Tibial artery (tissue), 4 donors: ENCODE data around the gene GHRL.
A peak's percentile ranks its signal among the peaks of the same experiment; 100 is the strongest.

Source experiments
- DNase-seq, 2 donors: peaks; one replicate each; pipeline ENCODE4 v3.0.0-alpha.2; 2019
- H3K27ac ChIP-seq, 2 donors: fragments of 200-600 bp; sonication (generic) in 1 of 2; 1 replicate in 1 of 2; 2 replicates in 1 of 2; pipeline ENCODE4 v1.5.1; 2018 to 2019; ENCODE audit warnings: mild to moderate bottlenecking in 1 of 2
- H3K27me3 ChIP-seq, 2 donors: fragments of 200-600 bp; sonication (generic) in 1 of 2; one replicate each; pipeline versions ENCODE4 v1.5.1 to v1.6.0; 2016 to 2019
- H3K36me3 ChIP-seq, 3 donors: fragments of 200-600 bp; sonication (generic) in 2 of 3; one replicate each; pipeline ENCODE4 v1.5.1; 2016 to 2019; ENCODE audit warnings: mild to moderate bottlenecking in 2 of 3
- H3K4me1 ChIP-seq, 4 donors: fragments of 200-600 bp; sonication (generic) in 2 of 4; 1 replicate in 3 of 4; 2 replicates in 1 of 4; pipeline ENCODE4 v1.5.1; 2016 to 2019
- H3K4me3 ChIP-seq, 2 donors: fragments of 200-600 bp; sonication (generic) in 1 of 2; 1 replicate in 1 of 2; 2 replicates in 1 of 2; pipeline ENCODE4 v1.5.1; 2018 to 2019; ENCODE audit warnings: mild to moderate bottlenecking in 2 of 2
- H3K9me3 ChIP-seq, 3 donors: fragments of 200-600 bp; sonication (generic) in 1 of 3; one replicate each; pipeline ENCODE4 v1.5.1; 2016 to 2019
- CTCF ChIP-seq, 2 experiments: fragments of 200-600 bp in 1 of 2; fragments of 450-650 bp in 1 of 2; IDR thresholded peaks; one replicate each; pipeline ENCODE4 v1.5.1; 2017 to 2019; ENCODE audit warnings: antibody characterized with exemption in 2 of 2, mild to moderate bottlenecking in 1 of 2, moderate library complexity in 1 of 2
- intact Hi-C: fragments of 100-400 bp; cut with DNase I; formaldehyde crosslinking; loops from one replicate; pipeline ENCODE4 v1.15.0; 2023; ENCODE audit warnings: low total_unique reads

Gene GHRL

GRCh38 chr3:10248984-10249748, 43.6 kb downstream of the GHRL start:
- intact Hi-C loops, result no loop called here
- H3K27ac ChIP-seq, result peak overlapping the region; percentile 77 to 91

GRCh38 chr3:10248184-10248983, 44.4 kb downstream of the GHRL start, which contains the start of gene TATDN2:
TSS of gene TATDN2 (plus strand) at chr3:10248459. CDS start at chr3:10249201, 742 bp downstream.
- H3K4me1 ChIP-seq, result peaks cover 0 to 37% (median 21%) of the 10 kb centered on the region in 4 donors
- peaks cover 4 to 12% (median 10%) of the 10 kb centered on the region in 3 donors for H3K36me3 ChIP-seq
- peak within 1 kb of the TSS; percentile 72 to 75 for H3K4me3 ChIP-seq
- TF ChIP-seq CTCF (IDR thresholded peaks at IDR 0.05), result no peak
- no peaks in the 10 kb centered on the region for H3K27me3 ChIP-seq
- H3K9me3 ChIP-seq, result peaks cover 0 to 14% (median 0%) of the 10 kb centered on the region in 3 donors
- peak within 1 kb of the TSS; percentile 77 to 91 for H3K27ac ChIP-seq
- intact Hi-C loops, result no loop called here
- DNase-seq, result peak; percentile 96 to 98

More at GRCh38 chr3:10248984-10249748, 43.6 kb downstream of the GHRL start:
- Histone ChIP-seq H3K36me3 (peaks cover 4 to 18% (median 18%) of the 10 kb centered on the region in 3 donors), H3K27me3 (no peaks in the 10 kb centered on the region), H3K4me3 (peak overlapping the region; percentile 72 to 75), H3K9me3 (peaks cover 0 to 14% (median 0%) of the 10 kb centered on the region in 3 donors), H3K4me1 (peaks cover 0 to 37% (median 21%) of the 10 kb centered on the region in 4 donors)
- no peak for TF ChIP-seq CTCF (IDR thresholded peaks at IDR 0.05)
- DNase-seq, result no peak

- Histone ChIP-seq H3K27ac (peak overlapping the region; percentile 77 to 91), H3K9me3 (peaks cover 0 to 14% (median 0%) of the 10 kb centered on the region in 3 donors), H3K27me3 (no peaks in the 10 kb centered on the region), H3K4me3 (peak overlapping the region; percentile 72 to 75), H3K36me3 (peaks cover 3 to 12% (median 9%) of the 10 kb centered on the region in 3 donors), H3K4me1 (peaks cover 0 to 37% (median 21%) of the 10 kb centered on the region in 4 donors)
- DNase-seq, result no peak
- TF ChIP-seq CTCF (IDR thresholded peaks at IDR 0.05), result no peak
- intact Hi-C loops, result no loop called here
Measured at GRCh38 chr3:10247679-10248183, 45.0 kb downstream of the GHRL start.

- H3K36me3 ChIP-seq, result peaks cover 6 to 15% (median 12%) of the 10 kb centered on the region in 3 donors
- TF ChIP-seq CTCF (IDR thresholded peaks at IDR 0.05), result no peak
- intact Hi-C loops, result no loop called here
- H3K27ac ChIP-seq, result no peak overlapping the region
- H3K4me3 ChIP-seq, result no peak overlapping the region
- peaks cover 0 to 14% (median 0%) of the 10 kb centered on the region in 3 donors for H3K9me3 ChIP-seq
- H3K4me1 ChIP-seq, result peaks cover 0 to 18% (median 10%) of the 10 kb centered on the region in 4 donors
- no peaks in the 10 kb centered on the region for H3K27me3 ChIP-seq
- no peak for DNase-seq
Measured at GRCh38 chr3:10245081-10245712, 47.5 kb downstream of the GHRL start.

- no peaks in the 10 kb centered on the region for H3K27me3 ChIP-seq
- no peak overlapping the region for H3K4me3 ChIP-seq
- H3K27ac ChIP-seq, result no peak overlapping the region
- H3K36me3 ChIP-seq, result peaks cover 13 to 22% (median 14%) of the 10 kb centered on the region in 3 donors
- peaks cover 0 to 14% (median 0%) of the 10 kb centered on the region in 3 donors for H3K9me3 ChIP-seq
- intact Hi-C loops, result no loop called here
- no peak for TF ChIP-seq CTCF (IDR thresholded peaks at IDR 0.05)
- H3K4me1 ChIP-seq, result peaks cover 0 to 8% (median 3%) of the 10 kb centered on the region in 4 donors
- no peak for DNase-seq
Measured at GRCh38 chr3:10244009-10244408, 48.7 kb downstream of the GHRL start.
